Fibroblast of lung (primary cell): Measurements from ENCODE around the gene ATOH7.
"Not testable (repeated sequence)": the region's sequence is repeated elsewhere in the genome, so short reads cannot be mapped to it uniquely, and the experiment has no call there.

ENCODE experiments used
- CTCF ChIP-seq, 2 donors: IDR thresholded peaks in 1 of 2; conservative IDR thresholded peaks in 1 of 2; 1 replicate in 1 of 2; 2 replicates in 1 of 2; pipeline ENCODE4 v1.5.1; 2011 to 2012; ENCODE audit warnings: low read length in 2 of 2, control low read depth in 1 of 2, inconsistent platforms in 1 of 2, low read depth in 1 of 2, mild to moderate bottlenecking in 1 of 2
- EZH2 ChIP-seq: IDR thresholded peaks from 2 replicates; pipeline ENCODE4 v1.5.1; 2012; ENCODE audit warnings: low read length, control low read depth, mild to moderate bottlenecking; ENCODE audit errors: missing control alignments

GRCh38 chr10:68246397-68246796 lies 14.5 kb upstream of the ATOH7 start:
- not testable (repeated sequence) for TF ChIP-seq EZH2; CTCF (conservative IDR thresholded peaks at IDR 0.05 in 1 of 2, IDR thresholded peaks at IDR 0.05 in 1 of 2; ENCODE audit: low read depth in 1 of 2, low read length in 2 of 2)
